NOMO-1 treated with DMSO at 0.1 percent for 48 hours (cell line): Measurements from ENCODE around the gene NUP210.
"Not testable (repeated sequence)": the region's sequence is repeated elsewhere in the genome, so short reads cannot be mapped to it uniquely, and the experiment has no call there.

ENCODE experiments used
- DNase-seq: peaks from one replicate; lab custom pipeline; 2025; ENCODE audit not compliant: unreplicated experiment; lab: John Stamatoyannopoulos, UW

Gene NUP210

GRCh38 chr3:13430411-13430875, 10.3 kb upstream of the NUP210 start:
- DNase-seq, result not testable (repeated sequence)

GRCh38 chr3:13429631-13430291, 9.6 kb upstream of the NUP210 start:
- no peak for DNase-seq

GRCh38 chr3:13428678-13429077, 8.6 kb upstream of the NUP210 start:
- DNase-seq, result not testable (repeated sequence)

- DNase-seq, result no peak
Observed at GRCh38 chr3:13427662-13428603, 7.8 kb upstream of the NUP210 start.

- DNase-seq, result no peak
Observed at GRCh38 chr3:13426591-13426990, 6.5 kb upstream of the NUP210 start.

- no peak for DNase-seq
Observed at GRCh38 chr3:13425689-13426088, 5.6 kb upstream of the NUP210 start.

GRCh38 chr3:13424865-13425617, 4.9 kb upstream of the NUP210 start:
- DNase-seq, result no peak

- no peak for DNase-seq
Observed at GRCh38 chr3:13424141-13424844, 4.2 kb upstream of the NUP210 start.

GRCh38 chr3:13420831-13421765, 976 bp upstream of the NUP210 start:
- DNase-seq, result peak; percentile 84

GRCh38 chr3:13419505-13420044, 547 bp downstream of the NUP210 start:
- DNase-seq, result peak; percentile 33

GRCh38 chr3:13417166-13417947, 2.8 kb downstream of the NUP210 start:
- DNase-seq, result no peak

- DNase-seq, result no peak
Observed at GRCh38 chr3:13415997-13416793, 3.9 kb downstream of the NUP210 start.

- DNase-seq, result peak; percentile 10
Observed at GRCh38 chr3:13415236-13415986, 4.7 kb downstream of the NUP210 start.

GRCh38 chr3:13414040-13414729, 5.9 kb downstream of the NUP210 start:
- peak; percentile 100 for DNase-seq

- DNase-seq, result no peak
Observed at GRCh38 chr3:13411186-13411860, 8.8 kb downstream of the NUP210 start.

- DNase-seq, result no peak
Observed at GRCh38 chr3:13408890-13409289, 11.2 kb downstream of the NUP210 start.
